ENCODE results near the gene EOLA2.
"Not testable (repeated sequence)": the region's sequence is repeated elsewhere in the genome, so short reads cannot be mapped to it uniquely, and the experiment has no call there.

EOLA2 gene

GRCh38 chrX:149937328-149937727 is 963 bp downstream of the EOLA2 start:
- intact Hi-C loops (cut with DNase I), result loop anchor here (10.0 kb wide), 1 partner anchor 403 kb away; no protein-coding TSS in a partner anchor
- not testable (repeated sequence) for DNase-seq

- intact Hi-C loops (cut with DNase I), result loop anchor here (10.0 kb wide), 1 partner anchor 399 kb away; no protein-coding TSS in a partner anchor
- DNase-seq, result not testable (repeated sequence)
Observed at GRCh38 chrX:149933547-149933946, 4.7 kb downstream of the EOLA2 start.

- DNase-seq, result not testable (repeated sequence)
- intact Hi-C loops (cut with DNase I), result loop anchor here (10.0 kb wide), 1 partner anchor 398 kb away; no protein-coding TSS in a partner anchor
Observed at GRCh38 chrX:149932970-149933369, 5.3 kb downstream of the EOLA2 start.

- not testable (repeated sequence) for DNase-seq
- intact Hi-C loops (cut with DNase I), result loop anchor here (10.0 kb wide), 1 partner anchor 397 kb away; no protein-coding TSS in a partner anchor
Observed at GRCh38 chrX:149932150-149932549, 6.1 kb downstream of the EOLA2 start.

- intact Hi-C loops (cut with DNase I), result loop anchor here (10.0 kb wide), 1 partner anchor 397 kb away; no protein-coding TSS in a partner anchor
- DNase-seq, result not testable (repeated sequence)
Observed at GRCh38 chrX:149931355-149931754, 6.9 kb downstream of the EOLA2 start.

GRCh38 chrX:149929400-149929799 is 8.9 kb downstream of the EOLA2 start, which contains the start of gene HSFX4:
Gene HSFX4 (plus strand): TSS chrX:149929573. CDS start chrX:149929645, 72 bp downstream.
- intact Hi-C loops (cut with DNase I); DNase-seq: not testable (repeated sequence)

- intact Hi-C loops (cut with DNase I); DNase-seq: not testable (repeated sequence)
Observed at GRCh38 chrX:149928635-149929034, 9.7 kb downstream of the EOLA2 start.

GRCh38 chrX:149927964-149928258 is 10.4 kb downstream of the EOLA2 start:
- intact Hi-C loops (cut with DNase I); DNase-seq: not testable (repeated sequence)

- intact Hi-C loops (cut with DNase I), result not testable (repeated sequence)
Observed at GRCh38 chrX:149927245-149927963, 10.9 kb downstream of the EOLA2 start.

GRCh38 chrX:149924434-149924833 is 13.9 kb downstream of the EOLA2 start:
- intact Hi-C loops (cut with DNase I); DNase-seq: not testable (repeated sequence)

More at GRCh38 chrX:149927245-149927963, 10.9 kb downstream of the EOLA2 start:
- DNase-seq, result not testable (repeated sequence)

GRCh38 chrX:149923836-149924235 is 14.5 kb downstream of the EOLA2 start:
- DNase-seq; intact Hi-C loops (cut with DNase I): not testable (repeated sequence)

GRCh38 chrX:149916745-149917392 is 21.4 kb downstream of the EOLA2 start:
- DNase-seq, result peak in 1 of 10 donors; percentile 12
- intact Hi-C loops (cut with DNase I), result no loop called here

GRCh38 chrX:149910178-149910695 is 28.1 kb downstream of the EOLA2 start:
- no peak for DNase-seq
- intact Hi-C loops (cut with DNase I), result no loop called here

GRCh38 chrX:149909324-149910177 is 28.7 kb downstream of the EOLA2 start:
- intact Hi-C loops (cut with DNase I), result no loop called here
- no peak for DNase-seq

GRCh38 chrX:149908727-149909126 is 29.6 kb downstream of the EOLA2 start:
- intact Hi-C loops (cut with DNase I), result no loop called here
- DNase-seq, result no peak

- no peak for DNase-seq
- intact Hi-C loops (cut with DNase I), result no loop called here
Observed at GRCh38 chrX:149908308-149908707, 30.0 kb downstream of the EOLA2 start.

- intact Hi-C loops (cut with DNase I), result no loop called here
- DNase-seq, result no peak
Observed at GRCh38 chrX:149903889-149904748, 34.2 kb downstream of the EOLA2 start.

- no peak for DNase-seq
- intact Hi-C loops (cut with DNase I), result no loop called here
Observed at GRCh38 chrX:149898554-149898953, 39.7 kb downstream of the EOLA2 start.

- intact Hi-C loops (cut with DNase I); DNase-seq: not testable (repeated sequence)
Observed at GRCh38 chrX:149890828-149891227, 47.5 kb downstream of the EOLA2 start.
